Transverse colon (tissue), 4 donors: ENCODE measurements around the gene WIPF1.

Source experiments
- CTCF ChIP-seq, 5 experiments: fragments of 200-600 bp in 3 of 5; fragments of 450-650 bp in 2 of 5; sonication (generic) in 3 of 5; IDR thresholded peaks; 1 replicate in 2 of 5; 2 replicates in 3 of 5; pipeline ENCODE4 v1.5.1; 2016 to 2017; ENCODE audit warnings: antibody characterized with exemption in 5 of 5, inconsistent platforms in 3 of 5, mild to moderate bottlenecking in 2 of 5, moderate library complexity in 1 of 5
- EP300 ChIP-seq: sonication (generic); formaldehyde crosslinking; IDR thresholded peaks from one replicate; pipeline ENCODE4 v1.6.1; 2017; ENCODE audit warnings: antibody characterized with exemption, low read depth
- POLR2AphosphoS5 ChIP-seq, 3 donors: sonication (generic); formaldehyde crosslinking; IDR thresholded peaks; one replicate each; pipeline ENCODE4 v1.6.1; 2016; ENCODE audit warnings: antibody characterized with exemption in 3 of 3

GRCh38 chr2:174609261-174609660, 11.7 kb upstream of the WIPF1 start:
- TF ChIP-seq EP300 (no peak), CTCF (IDR thresholded peaks at IDR 0.05) (no peak), POLR2AphosphoS5 (IDR thresholded peaks at IDR 0.05) (no peak)
